Breast epithelium (tissue), 4 donors: Measurements from ENCODE around the gene SSTR3. TPM values are rescaled to one million over a fixed set of nuclear protein-coding genes. Genes with fewer than 3 reads are reported as not detected.

ENCODE experiments used
- DNase-seq, 2 donors: peaks; one replicate each; pipeline ENCODE4 v3.0.0-alpha.2; 2019; ENCODE audit warnings: low spot score in 2 of 2
- H3K27ac ChIP-seq, 2 donors: fragments of 200-600 bp; sonication (generic) in 1 of 2; one replicate each; pipeline ENCODE4 v1.5.1; 2016 to 2019; ENCODE audit warnings: mild to moderate bottlenecking in 1 of 2
- H3K27me3 ChIP-seq, 2 donors: fragments of 200-600 bp; sonication (generic) in 1 of 2; one replicate each; pipeline versions ENCODE4 v1.5.1 to v1.6.0; 2017 to 2019; ENCODE audit warnings: control low read depth in 1 of 2, mild to moderate bottlenecking in 1 of 2
- H3K36me3 ChIP-seq: fragments of 200-600 bp; one replicate; pipeline ENCODE4 v1.5.1; 2019
- H3K4me1 ChIP-seq, 2 donors: fragments of 200-600 bp; sonication (generic); one replicate each; pipeline ENCODE4 v1.5.1; 2016 to 2019; ENCODE audit warnings: control low read depth in 1 of 2
- H3K4me3 ChIP-seq, 3 donors: fragments of 200-600 bp; sonication (generic); 1 replicate in 2 of 3; 2 replicates in 1 of 3; pipeline ENCODE4 v1.5.1; 2016 to 2019; ENCODE audit warnings: mild to moderate bottlenecking in 3 of 3, moderate library complexity in 2 of 3
- H3K9me3 ChIP-seq, 2 donors: fragments of 200-600 bp; sonication (generic) in 1 of 2; one replicate each; pipeline ENCODE4 v1.5.1; 2016 to 2019; ENCODE audit warnings: control low read depth in 1 of 2
- CTCF ChIP-seq, 3 donors: fragments of 450-650 bp; IDR thresholded peaks; one replicate each; pipeline ENCODE4 v1.5.1; 2016 to 2017; ENCODE audit warnings: antibody characterized with exemption in 3 of 3, mild to moderate bottlenecking in 3 of 3, moderate library complexity in 3 of 3
- POLR2A ChIP-seq: fragments of 450-650 bp; IDR thresholded peaks from one replicate; pipeline ENCODE4 v1.6.1; 2016; ENCODE audit warnings: antibody characterized with exemption, mild to moderate bottlenecking, moderate library complexity
- POLR2AphosphoS5 ChIP-seq, 3 donors: sonication (generic); formaldehyde crosslinking; IDR thresholded peaks; one replicate each; pipeline ENCODE4 v1.6.1; 2017; ENCODE audit warnings: antibody characterized with exemption in 3 of 3
- intact Hi-C: fragments of 100-400 bp; cut with DNase I; formaldehyde crosslinking; loops from one replicate; pipeline ENCODE4 v1.15.1; 2023; ENCODE audit warnings: low total_unique reads
- total RNA-seq, 3 donors: library from RNA; depleted of rRNA; stranded (reverse); fragments of >200 nt; gene quantifications; one replicate each; pipeline ENCODE4 v1.1.0, GENCODE V29; 2016

The SSTR3 gene
- not detected for total RNA-seq

DNA sequence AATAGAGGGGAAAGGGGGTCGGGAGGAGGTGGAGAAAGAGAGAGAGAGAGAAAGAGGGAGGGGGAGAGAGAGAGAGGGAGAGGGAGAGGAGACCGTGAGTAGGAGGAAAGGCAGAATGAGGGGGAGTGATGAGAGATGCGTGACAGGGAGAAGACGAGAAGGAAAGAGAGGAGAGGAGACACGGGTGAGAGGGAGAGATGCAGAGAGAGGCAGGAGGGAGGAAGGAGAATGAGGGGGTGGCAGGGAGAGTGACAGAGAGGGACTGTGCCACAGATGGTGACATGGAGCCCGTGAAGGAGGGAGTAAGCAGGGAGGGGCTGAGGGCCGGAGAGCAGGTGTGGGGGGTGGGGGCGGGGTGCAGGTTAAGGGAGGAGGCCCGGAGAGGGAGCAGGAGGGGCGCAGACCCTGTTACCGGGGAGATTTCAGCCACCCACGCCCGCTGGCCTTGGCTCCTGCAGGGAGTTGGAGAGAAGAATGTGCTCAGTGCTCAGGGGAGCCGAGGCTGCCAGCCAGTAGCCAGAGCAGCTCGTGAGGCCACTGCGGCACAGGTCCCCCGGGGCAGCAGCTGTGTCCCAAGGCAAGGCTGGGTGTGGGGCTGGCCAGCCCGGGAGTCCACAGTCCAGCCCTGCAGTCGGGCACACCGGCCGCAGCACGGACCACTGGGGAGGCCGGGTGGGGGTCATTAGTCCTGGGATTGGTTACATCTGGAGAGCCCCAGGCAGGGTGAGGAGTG, at the start of gene SSTR3:
SSTR3 (minus strand) TSS at position 304 of the 733 bp plus-strand sequence. CDS start 4,674 bp downstream, outside the sequence.
- DNase-seq: no peak
- Histone ChIP-seq H3K27ac (no peak within 1 kb of the TSS), H3K4me3 (peak within 1 kb of the TSS in 1 of 3 donors; percentile 15), H3K36me3 (no peaks in the 10 kb centered on the region), H3K27me3 (no peaks in the 10 kb centered on the region), H3K4me1 (no peaks in the 10 kb centered on the region), H3K9me3 (no peaks in the 10 kb centered on the region)
- TF ChIP-seq POLR2AphosphoS5 (IDR thresholded peaks at IDR 0.05) (no peak), POLR2A (no peak), CTCF (IDR thresholded peaks at IDR 0.05) (no peak)
- intact Hi-C loops: no loop called here

DNA sequence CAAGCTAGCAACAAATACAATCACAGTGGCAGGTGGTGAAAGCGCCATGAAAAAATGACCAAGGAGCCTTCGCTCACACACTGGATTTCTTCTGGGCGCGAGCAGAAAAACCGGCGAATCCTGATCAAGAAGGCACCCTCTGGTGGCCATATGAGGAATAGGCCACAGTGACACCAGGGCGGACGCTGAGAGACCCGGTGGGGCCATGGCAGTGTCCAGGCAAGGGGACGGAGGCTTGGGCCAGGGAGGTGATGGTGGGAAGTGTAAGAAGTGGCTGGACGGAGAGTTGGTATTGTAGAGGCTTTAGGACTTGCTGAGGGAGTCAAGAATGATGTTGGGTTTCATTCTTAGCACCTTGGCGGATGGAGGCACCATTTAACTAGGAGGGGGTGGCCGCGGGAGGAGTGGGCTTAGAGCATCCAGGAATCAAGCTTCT, 48.6 kb upstream of the SSTR3 start:
- TF ChIP-seq POLR2AphosphoS5 (IDR thresholded peaks at IDR 0.05): no peak
- TF ChIP-seq CTCF (IDR thresholded peaks at IDR 0.05): peak; percentile 59 to 71 (median 66)
- intact Hi-C loops: no loop called here
- Histone ChIP-seq H3K9me3 (peaks cover 8 to 11% of the 10 kb centered on the region in 2 donors), H3K4me1 (no peaks in the 10 kb centered on the region), H3K27me3 (peaks cover 0 to 36% of the 10 kb centered on the region in 2 donors), H3K27ac (no peak overlapping the region), H3K4me3 (no peak overlapping the region), H3K36me3 (no peaks in the 10 kb centered on the region)
- no peak for DNase-seq

GRCh38 chr22:37260155-37260795, 48.0 kb upstream of the SSTR3 start:
- DNase-seq: no peak
- intact Hi-C loops: no loop called here
- H3K27ac ChIP-seq: no peak overlapping the region
- TF ChIP-seq CTCF (IDR thresholded peaks at IDR 0.05) (no peak), POLR2AphosphoS5 (IDR thresholded peaks at IDR 0.05) (no peak), POLR2A (no peak)
- H3K4me1 ChIP-seq: no peaks in the 10 kb centered on the region
- no peaks in the 10 kb centered on the region for H3K36me3 ChIP-seq
- H3K27me3 ChIP-seq: peaks cover 0 to 41% of the 10 kb centered on the region in 2 donors
- peaks cover 8 to 11% of the 10 kb centered on the region in 2 donors for H3K9me3 ChIP-seq
- H3K4me3 ChIP-seq: no peak overlapping the region

DNA sequence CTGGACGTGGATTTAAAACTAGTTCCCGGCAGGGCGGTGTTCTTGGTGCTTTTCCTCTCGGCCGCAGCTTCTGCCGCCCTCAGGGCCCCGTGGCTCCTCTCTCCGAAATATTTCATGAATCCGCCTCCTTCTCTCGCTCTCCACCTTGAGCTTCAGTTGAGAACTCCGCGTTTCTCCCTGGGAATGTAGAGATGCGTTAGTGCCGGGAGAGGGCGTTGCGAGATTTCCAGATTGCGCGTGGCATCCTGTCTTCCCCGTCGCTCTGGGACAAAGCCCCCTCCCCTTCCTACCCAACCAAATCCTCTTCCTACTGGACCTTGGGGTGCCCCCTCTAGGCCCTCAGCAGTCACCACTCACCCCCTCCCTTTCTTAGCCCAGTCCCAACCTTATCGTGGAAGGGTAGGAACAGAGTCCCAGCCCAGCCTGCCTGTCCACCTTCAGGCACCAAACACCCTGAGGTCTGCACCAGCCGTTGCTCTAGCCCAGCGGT, 47.3 kb upstream of the SSTR3 start:
- H3K9me3 ChIP-seq: peaks cover 8 to 11% of the 10 kb centered on the region in 2 donors
- no peak overlapping the region for H3K4me3 ChIP-seq
- DNase-seq: no peak
- no peak overlapping the region for H3K27ac ChIP-seq
- H3K4me1 ChIP-seq: no peaks in the 10 kb centered on the region
- no peaks in the 10 kb centered on the region for H3K36me3 ChIP-seq
- peaks cover 0 to 41% of the 10 kb centered on the region in 2 donors for H3K27me3 ChIP-seq
- no peak for TF ChIP-seq POLR2A
- TF ChIP-seq POLR2AphosphoS5 (IDR thresholded peaks at IDR 0.05): no peak
- TF ChIP-seq CTCF (IDR thresholded peaks at IDR 0.05): no peak
- intact Hi-C loops: no loop called here
